Ovary (tissue), 3 donors: ENCODE results near the gene HOPX.

ENCODE experiments used
- POLR2A ChIP-seq: fragments of 450-650 bp; IDR thresholded peaks from one replicate; pipeline ENCODE4 v1.6.1; 2017; ENCODE audit warnings: antibody characterized with exemption, mild to moderate bottlenecking, moderate library complexity
- TF ChIP-seq, protein P1 (sequence below), 3 donors: fragments of 450-650 bp in 2 of 3; fragments of 200-600 bp in 1 of 3; IDR thresholded peaks; one replicate each; pipeline versions ENCODE4 v1.5.1 to v1.8.0; 2016 to 2022; ENCODE audit warnings: antibody characterized with exemption in 3 of 3, mild to moderate bottlenecking in 1 of 3
- donor health status: DM: no; HTN: no; CAD: no.

DNA sequence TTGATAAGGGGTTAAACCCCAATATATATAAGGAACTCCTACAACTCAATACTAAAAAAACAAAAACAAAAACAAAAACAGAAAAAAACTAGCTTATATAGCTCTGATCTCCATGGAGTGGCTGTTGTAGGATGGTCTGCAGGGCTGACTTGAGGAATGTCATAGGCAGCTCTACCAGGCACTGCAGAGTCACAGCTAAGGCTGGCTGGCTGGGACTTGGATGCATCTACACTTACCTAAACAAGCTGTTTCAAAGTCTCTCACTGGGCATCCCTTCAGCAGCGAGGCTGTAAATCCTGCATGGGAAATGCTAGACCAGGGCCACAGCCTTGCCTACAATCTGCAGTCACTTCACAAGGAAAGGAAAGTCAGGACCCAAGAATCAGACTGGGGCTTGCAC is 61.3 kb downstream of the HOPX start:
- TF ChIP-seq, protein P1, sequence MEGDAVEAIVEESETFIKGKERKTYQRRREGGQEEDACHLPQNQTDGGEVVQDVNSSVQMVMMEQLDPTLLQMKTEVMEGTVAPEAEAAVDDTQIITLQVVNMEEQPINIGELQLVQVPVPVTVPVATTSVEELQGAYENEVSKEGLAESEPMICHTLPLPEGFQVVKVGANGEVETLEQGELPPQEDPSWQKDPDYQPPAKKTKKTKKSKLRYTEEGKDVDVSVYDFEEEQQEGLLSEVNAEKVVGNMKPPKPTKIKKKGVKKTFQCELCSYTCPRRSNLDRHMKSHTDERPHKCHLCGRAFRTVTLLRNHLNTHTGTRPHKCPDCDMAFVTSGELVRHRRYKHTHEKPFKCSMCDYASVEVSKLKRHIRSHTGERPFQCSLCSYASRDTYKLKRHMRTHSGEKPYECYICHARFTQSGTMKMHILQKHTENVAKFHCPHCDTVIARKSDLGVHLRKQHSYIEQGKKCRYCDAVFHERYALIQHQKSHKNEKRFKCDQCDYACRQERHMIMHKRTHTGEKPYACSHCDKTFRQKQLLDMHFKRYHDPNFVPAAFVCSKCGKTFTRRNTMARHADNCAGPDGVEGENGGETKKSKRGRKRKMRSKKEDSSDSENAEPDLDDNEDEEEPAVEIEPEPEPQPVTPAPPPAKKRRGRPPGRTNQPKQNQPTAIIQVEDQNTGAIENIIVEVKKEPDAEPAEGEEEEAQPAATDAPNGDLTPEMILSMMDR (IDR thresholded peaks at IDR 0.05) = no peak
- no peak for TF ChIP-seq POLR2A
